GM03348 (cell line): Measurements from ENCODE around the gene TFEB.

Experiments
- DNase-seq: peaks from one replicate; pipeline ENCODE4 v3.0.0; 2012; ENCODE audit warnings: low spot score

The TFEB gene

DNA sequence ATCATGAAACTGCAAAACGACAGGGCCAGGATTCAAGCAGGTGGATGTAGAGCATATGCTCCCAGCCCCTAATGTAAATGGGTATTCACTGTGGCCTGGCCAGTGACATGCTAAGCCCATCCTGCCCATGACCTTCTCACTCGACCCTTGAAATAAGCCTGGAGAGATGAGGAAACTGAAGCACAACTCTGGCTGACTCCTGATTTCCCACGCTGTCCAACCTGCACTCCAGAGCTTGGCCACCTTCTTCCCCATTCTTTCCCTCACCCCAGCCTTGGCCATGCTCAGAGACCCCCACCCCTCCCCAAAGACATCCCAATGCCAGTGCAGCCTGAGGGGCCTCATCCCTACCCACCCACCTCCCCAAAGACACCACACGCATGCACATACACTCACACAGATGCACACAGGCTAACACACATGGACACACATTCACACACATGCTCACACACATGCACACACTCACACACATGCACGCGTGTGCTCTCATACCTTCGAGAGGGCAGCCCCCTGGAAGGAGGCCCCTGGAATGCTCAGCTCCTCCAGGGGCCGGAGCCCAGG, 12.4 kb downstream of the TFEB start:
- DNase-seq = no peak

DNA sequence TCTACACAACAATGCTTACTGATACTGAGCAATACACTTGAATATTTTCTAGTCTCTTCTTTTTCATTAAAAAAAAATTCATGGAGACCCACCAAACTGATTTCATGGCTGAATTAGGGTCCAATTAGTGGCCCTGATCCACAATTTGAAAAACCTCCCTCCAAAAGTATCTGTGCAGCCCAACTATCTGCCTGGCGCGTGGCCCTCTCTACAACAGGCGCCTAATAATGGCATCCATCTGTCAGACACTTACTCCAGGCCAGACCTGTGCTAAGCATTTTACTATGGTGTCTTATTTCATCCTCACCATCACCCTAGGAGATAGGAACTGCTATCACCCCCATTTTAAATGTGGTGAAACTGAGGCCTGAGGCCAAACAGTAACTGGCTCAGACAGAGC, 14.0 kb downstream of the TFEB start:
- DNase-seq = no peak

DNA sequence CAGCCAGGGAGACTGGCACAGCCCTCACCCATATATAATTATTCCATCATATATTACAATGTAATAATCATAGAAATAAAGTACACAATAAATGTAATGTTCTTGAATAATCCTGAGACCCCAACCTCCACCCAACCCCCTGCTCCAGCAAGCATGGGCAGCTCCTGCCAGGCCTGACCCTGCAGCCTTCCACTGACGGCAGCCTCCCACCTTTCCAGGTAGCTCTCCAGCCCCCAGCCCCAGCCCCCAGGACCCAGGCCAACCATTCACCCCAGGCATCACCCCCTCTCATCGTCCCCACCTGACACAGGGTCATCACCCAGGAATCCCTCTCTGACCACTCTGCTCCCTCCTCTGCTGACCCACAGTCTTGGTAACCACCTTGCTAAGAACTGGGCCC, 14.6 kb downstream of the TFEB start:
- DNase-seq = no peak

DNA sequence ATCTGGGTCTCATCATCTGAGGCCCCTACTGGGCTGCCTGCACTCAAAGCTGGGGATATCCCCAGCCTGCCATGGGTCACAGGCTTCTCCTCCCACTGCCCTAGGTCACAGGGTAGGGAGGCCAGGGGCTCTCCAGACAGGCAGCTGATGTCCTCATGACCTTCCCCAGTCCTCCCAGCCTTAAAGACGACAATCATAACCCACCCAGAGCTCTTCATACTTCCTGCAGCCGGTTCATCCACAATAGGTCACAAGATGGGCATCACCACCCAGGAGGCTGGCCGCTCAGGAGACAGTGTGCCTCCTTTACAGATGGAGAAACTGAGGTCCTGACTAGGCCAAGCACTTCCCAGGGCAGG, 15.2 kb downstream of the TFEB start:
- DNase-seq = no peak

DNA sequence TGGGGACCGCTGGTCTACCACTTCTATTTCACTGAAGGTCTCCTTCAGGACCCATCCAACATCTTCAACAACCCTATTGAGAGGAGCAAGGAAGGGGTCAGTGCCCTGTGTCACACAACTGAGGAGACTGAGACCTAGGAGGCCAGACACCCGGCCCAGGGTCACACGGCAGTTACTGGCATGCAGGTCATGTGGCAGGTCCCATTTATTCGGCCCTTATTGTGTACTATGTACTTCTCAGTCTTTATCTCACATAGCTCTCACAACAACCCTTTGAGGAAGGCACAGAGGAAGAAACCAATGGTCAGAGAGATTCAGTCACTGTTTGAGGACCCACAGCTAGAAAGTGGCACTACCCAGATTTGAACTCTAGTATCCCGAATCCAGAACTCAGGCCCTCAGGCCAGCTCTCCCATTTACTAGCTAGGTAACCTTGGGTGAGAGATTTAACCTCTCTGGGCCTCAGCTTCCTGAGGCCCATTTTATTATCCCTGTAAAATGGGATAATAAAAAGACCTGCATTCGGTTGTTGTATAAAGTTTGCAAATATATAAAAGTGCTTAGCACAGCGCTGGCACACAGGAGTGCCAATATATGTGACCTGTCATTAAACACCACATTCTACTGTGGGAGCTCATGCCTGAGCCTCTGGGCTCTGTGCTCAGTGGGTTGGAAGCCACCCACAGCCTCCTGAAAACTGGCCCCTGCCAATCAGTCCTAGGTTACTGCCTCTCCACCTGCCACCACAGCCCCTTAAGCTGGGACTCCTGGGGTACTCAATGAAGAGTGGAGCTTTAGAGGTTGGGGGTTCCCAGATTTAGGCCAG, 15.8 kb downstream of the TFEB start:
- DNase-seq = no peak

DNA sequence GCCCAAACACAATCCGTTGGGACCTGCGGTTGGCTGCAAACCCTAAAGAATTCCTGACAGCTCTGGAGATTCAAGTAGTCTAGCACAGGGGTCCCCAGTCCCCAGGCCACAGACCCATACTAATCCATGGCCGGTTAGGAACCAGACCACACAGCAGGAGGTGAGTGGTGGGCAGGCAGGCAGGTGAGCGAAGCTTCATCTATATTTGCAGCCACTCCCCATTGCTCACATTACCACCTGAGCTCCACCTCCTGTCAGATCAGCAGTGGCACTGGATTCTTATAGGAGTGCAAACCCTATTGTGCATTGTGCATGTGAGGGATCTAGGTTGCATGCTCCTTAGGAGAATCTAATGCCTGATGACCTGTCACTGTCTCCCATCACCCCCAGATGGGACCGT, 16.6 kb downstream of the TFEB start:
- no peak for DNase-seq

DNA sequence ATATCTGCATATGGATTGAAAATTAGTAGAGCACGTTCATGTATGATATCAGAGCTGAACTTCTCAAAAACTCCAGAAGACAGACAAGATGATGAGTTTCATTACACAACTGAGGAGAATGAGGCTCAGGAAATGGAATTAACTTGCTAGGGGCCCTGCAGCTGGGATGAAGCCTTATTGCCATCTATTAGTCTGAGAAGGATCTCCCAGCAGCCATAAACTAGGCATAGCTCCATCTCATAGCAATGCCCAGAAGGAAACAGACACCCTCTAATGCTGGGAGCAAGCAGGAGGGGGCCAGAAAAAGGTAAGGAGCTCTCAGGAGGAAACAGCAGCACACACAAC, 18.0 kb downstream of the TFEB start:
- no peak for DNase-seq

DNA sequence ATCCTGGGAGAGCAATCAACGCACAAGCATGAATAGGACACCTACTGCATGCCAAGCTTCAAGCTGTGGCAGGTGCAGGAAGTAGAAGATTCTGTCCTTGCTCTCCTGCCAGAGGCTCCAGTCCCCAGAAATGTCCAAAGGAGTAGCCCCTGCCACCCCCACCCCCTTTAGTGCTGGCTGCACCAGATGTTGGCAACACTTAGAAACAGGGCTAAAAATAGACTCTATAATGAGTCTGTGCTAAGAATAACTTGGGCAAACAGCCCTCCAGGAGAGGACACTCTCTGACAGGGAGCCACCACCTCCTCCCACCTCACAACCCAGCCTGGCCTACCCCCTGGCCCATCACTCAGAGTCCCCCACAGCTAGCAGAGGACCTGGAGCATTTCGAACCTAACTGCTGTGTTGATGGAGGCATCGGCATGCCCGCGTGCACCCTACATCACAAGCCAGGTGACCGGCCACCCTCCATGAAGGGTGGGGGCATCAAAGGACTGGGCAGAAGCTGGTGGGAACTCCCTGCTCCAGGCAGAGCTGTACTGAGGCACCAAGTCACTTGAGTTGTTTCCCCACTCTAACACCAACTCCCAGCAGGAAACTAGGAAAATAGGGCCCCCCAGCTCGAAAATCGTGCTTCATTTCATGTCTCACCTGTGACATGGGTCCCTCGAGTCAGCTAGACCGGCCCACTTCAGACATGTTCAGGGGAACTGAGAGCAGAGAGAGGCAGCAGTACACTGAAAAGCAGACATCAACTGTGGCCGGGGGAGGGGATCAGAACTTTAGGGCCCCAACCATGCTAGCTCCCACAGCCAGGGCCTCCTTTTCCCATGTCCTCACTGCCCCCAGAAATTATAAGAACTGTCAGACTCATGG, 18.7 kb downstream of the TFEB start:
- peak; percentile 30 for DNase-seq

DNA sequence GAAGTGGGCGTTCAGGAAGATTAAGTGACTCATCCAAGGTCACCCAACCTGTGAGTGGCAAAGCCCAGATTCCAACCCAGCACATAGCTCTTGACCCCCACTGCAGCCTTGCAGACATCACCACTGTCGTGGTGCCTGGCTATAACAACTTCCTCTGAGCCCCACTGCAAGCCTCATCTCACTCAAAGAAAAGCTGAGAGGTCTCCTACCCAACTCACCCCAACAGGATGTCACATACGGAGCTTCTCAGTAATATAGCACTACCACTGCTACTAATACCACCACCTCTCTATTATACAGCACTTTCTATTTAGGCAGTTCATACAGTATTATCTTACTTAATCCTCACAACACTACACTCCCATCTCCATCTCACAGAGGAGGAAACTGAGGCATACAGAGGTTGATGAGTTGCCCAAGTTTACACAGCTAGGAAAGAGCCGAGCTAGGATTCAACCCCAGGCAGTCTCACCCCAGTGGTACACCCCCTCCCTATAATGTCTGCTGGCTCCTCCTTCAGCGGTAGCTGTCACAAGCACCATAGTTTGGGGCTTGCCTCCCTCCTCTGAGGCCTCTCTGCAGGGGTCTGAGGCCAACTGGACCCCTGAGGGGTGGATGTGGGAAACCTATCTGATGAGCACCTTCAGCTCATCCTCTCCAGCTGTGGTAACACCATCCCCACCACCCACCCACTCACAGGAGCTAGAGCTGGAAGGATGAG, 19.5 kb downstream of the TFEB start:
- DNase-seq = no peak

DNA sequence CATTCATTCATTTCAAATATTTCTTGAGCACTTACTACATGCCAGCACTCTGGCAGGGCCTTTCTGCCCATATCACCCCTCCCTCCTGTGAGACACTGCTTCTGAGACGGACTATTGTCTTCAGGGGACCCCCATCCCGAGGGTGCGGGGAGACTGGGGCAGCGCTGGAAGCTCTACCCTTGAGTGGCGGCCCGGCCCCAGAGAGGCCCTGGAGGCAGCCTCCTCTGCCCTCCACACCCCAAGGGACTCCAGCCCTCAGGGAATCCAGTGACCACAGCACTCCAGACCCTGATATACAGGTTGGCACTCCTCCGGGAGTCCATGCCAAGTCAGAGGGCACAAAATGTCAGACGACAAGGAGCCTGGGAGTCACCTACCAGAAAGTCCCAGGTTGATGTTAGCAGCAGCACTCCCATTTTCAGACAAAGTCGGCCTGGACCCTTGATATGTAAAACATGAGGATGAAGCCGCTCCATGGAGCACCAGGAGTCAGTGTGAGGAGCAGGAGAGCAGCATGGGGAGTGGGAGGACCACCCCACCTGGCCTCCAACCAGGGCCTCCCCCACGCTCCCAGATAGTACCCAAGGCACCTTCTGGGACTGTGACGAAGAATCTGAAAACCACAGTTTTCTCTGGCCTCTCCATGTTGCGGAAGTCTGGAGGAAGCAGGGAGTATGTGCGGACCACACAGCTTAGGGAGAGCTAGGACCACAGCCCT, 20.7 kb downstream of the TFEB start:
- no peak for DNase-seq

DNA sequence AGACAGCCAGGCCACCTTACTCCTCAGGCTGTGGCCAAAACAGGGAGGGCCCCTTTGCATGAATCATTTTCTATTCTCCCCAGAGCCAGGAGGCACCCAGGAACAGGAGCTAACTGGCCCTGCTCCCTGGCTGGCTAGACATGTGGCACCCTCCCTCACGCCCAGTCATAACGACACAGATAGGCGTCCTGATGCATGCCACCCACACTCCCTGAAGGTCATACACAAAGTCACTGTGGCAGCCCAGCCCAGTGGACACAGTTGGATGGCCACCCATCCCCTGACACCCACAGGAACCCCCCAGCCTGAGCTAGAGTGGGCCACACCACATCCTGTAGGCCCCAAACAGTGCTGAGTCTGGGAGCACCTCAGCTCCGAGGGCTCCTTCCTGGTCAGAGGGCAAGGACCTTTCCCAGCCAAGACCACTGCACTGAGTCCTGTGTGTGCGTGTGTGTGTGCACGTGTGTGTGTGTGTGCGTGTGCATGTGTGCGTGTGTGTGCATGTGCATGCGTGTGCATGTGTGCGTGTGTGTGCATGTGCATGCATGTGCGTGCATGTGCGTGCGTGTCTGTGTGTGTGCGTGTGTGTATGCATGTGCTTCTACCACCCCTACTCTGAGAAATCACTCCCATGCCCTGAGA, 21.6 kb downstream of the TFEB start:
- DNase-seq = peak; percentile 37

DNA sequence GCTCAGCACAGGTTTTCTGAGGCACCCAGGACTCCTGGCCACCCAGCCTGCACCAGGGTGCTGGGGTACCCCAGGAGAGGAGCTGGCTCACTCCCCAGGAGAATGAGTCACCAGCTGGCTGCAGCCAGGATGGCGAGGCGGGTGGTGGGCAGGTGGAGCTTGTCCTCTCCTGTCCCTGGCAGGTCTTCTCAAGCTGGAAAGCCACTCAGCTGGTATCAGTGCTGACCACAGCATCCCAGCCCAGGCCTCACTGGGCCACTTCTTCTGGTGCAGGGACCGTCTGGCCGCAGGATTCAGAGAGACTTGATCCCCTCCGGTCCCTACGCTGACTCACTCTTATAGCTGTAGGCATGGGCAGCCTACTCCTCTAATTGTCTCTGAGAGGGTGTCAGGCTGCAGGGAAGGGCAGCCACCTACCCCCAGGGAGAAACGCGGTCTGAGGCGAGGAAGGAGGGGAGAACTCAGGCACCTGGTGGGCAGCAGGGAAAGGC, 22.2 kb downstream of the TFEB start:
- DNase-seq = peak; percentile 49

DNA sequence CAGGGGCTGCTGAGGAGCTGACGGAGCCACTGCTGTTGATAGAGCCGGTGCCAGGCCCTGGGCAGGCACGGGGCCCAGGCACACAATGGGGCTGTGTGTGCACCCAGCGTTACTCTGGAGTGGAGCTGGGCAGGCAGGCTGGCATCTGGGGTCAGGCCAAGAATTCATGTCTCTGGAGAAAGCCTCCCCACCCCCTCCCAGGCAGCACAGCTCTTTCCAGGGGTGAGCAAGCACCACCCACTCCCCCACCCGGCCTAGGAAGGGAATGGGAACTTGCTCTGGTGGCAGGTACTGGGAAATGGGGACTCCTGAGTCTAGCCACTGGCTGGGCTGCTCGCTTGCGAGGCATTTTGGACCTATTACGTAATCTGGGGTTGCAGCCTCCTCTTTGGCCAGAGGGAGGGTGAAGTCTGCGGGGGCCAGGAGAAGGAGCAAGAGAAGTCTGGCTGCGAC, 22.7 kb downstream of the TFEB start:
- no peak for DNase-seq

DNA sequence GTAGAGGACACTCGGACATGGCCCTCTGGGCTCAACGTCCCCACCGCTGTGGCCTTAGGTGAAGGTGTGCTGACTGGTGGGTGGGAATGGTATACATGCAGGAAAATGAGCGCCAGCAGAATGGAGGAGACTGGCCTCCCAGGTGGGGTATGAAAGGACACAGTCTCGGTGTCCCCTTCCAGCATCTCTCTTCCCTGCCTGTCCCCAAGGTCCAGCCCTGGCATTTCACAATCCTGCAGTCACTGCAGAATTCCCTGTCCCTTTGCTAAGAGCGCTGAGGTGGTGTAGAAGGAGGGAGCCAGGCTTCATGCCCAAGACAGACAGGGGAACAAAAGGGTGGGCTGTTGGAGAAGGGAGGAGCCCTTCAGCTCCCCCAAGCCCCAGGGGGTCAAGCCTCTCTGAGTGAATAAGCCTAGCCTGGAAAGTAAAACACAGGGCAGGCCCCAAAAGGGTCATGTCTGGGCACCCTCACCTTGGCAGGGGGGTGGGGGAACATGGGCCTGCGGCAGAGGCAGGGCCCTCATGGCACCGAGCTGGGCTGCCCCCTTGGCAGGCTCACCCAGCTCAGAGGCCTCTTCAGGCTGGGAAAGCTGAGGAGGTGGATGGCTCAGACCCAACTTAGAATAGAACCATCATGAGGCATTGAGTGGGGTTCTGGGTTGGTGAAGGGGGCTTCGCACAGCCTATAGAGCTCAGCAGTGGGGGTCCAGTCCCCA, 23.9 kb downstream of the TFEB start:
- DNase-seq = no peak

DNA sequence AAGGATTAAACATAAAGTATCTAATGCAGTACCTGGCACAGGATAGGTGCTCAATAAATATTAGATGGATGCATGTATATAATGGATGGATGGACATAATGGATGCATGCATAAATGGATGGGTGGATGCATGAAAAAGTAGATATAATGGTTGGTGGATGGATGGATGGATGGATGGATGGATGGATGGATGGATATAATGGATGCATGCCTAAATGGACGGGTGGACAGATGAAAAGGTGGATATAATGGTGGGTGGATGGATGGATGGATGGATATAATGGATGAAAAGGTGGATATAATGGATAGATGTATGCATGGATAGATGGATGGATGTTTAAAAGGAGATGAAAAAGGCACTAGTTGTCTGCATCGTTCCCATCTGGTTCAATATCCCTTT, 26.0 kb downstream of the TFEB start:
- no peak for DNase-seq

DNA sequence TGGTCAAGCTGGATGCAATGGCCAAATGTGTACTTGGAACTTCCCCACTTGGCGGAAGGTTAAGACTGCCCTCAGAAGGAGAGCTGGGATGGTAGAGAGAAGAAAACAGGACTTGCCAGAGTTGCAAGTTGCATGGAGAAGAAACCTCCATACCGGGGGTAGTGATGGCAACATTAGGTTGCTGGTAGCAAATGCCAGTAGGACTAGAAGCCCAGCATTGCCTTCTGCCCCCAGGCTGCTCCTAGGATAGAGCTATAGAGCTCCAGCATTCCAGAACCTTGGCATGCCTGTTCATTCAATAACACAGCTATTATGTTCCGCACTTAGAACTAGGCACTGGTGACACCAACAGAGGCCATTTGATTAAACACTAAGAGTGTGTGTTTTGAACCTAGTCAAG, 26.6 kb downstream of the TFEB start:
- DNase-seq = no peak

DNA sequence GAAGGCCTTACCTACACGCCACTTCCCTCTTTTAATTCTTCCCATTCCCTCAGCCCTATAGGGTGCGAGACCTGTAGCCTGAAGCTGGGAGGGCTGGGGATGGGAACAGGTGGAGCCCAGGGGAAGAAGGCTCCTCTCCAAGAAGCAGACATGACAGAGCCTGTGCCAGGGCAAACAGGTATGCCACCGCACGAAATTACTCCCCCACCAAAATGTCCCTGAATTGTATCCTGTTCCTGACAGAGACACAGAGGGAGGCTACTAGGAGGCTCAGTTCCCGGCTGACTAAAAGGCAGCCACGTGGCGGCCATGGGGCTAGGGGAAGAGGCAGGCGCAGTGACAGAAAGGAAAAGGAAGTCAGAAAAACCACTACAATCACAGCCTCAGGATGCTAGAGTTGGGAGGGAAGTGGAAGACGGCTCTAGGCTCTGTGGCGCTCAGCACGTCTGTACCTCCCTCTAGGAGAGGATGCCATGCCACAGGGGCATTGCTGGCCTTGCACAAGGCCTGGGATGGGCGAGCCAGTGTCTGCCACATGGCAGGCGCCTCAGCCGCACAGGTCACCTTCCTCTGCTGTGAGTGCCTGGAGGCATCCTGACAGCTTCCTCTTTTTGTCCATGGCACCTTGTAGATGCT, 27.7 kb downstream of the TFEB start:
- DNase-seq = no peak

DNA sequence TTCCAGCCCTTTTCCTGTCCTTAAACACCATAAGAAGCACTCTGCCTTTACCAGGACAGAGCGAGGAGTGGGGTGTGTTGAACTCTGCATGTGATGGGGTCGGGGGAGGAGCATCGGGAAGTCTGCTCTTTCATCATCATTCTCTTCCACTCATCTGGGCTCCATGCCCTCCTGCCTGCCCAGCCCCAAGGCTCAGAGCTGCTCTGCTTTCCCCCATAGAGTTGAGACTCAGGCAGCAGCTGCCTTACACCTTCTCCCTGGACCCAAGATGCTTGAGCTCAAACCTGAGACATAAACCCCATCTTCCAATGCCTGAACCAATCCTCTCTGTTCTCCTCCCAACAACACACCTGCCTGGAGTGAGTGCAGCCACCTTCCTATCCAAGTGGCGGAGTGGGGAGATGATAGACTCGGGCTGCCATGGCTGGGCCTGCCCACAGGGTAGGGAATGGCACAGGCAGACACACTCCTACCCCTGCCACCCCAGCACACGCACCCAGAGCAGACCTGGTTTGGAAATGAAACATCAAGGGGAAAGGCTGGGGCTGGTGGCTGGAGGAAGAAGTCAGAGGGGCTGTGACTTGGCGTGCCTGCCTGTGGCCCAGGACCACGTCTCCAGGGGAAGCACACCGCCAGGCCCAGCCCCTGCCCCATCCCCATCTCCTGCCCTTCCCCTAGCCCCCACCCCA, 28.4 kb downstream of the TFEB start:
- DNase-seq = peak; percentile 85
